ENCODE results near the gene ESCO1.

The ESCO1 gene

DNA sequence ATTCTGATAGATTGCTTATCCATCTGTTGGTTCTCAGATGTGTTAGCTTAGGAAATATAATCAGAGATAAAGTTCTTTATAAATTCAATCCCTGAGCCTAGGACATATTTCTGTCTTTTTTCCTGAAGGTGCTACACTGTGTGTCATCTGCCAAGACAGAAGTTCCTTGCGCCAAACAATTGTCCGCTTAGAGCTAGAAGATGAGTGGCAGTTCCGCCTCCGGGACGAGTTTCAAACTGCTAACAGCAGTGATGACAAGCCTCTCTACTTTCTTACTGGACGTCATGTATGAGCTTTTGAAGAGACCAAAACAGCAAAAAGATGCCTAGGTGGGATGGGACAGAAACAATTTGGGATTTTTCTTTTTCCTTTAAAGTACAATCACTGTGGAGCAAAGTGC is 78.0 kb downstream of the ESCO1 start:
- no peak for TF ChIP-seq ZFX (IDR thresholded peaks at IDR 0.05)
- TF ChIP-seq, protein P1, sequence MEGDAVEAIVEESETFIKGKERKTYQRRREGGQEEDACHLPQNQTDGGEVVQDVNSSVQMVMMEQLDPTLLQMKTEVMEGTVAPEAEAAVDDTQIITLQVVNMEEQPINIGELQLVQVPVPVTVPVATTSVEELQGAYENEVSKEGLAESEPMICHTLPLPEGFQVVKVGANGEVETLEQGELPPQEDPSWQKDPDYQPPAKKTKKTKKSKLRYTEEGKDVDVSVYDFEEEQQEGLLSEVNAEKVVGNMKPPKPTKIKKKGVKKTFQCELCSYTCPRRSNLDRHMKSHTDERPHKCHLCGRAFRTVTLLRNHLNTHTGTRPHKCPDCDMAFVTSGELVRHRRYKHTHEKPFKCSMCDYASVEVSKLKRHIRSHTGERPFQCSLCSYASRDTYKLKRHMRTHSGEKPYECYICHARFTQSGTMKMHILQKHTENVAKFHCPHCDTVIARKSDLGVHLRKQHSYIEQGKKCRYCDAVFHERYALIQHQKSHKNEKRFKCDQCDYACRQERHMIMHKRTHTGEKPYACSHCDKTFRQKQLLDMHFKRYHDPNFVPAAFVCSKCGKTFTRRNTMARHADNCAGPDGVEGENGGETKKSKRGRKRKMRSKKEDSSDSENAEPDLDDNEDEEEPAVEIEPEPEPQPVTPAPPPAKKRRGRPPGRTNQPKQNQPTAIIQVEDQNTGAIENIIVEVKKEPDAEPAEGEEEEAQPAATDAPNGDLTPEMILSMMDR (conservative IDR thresholded peaks at IDR 0.05), result no peak
- H3K27ac ChIP-seq, result no peak overlapping the region

DNA sequence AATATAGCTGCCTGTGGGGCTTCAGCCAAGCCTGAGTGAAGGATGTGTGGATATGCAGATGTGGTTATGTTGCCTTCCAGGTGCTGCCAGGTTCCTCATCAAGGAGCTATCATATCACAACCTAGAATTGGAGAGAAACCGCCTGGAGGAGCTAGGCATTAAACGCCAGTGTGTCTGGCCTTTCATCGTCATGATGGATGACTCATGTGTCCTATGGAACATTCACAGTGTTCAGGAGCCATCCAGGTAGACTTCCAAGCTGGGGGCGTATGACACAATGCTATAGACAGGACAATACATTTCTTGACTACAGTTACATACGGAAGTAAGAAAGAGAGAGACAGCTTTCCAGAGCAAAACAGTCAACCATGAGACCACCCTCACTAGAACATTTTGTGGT is 86.8 kb downstream of the ESCO1 start:
- H3K27ac ChIP-seq, result no peak overlapping the region
- TF ChIP-seq ZFX (IDR thresholded peaks at IDR 0.05), result no peak
- TF ChIP-seq, protein P1 (conservative IDR thresholded peaks at IDR 0.05), result no peak

DNA sequence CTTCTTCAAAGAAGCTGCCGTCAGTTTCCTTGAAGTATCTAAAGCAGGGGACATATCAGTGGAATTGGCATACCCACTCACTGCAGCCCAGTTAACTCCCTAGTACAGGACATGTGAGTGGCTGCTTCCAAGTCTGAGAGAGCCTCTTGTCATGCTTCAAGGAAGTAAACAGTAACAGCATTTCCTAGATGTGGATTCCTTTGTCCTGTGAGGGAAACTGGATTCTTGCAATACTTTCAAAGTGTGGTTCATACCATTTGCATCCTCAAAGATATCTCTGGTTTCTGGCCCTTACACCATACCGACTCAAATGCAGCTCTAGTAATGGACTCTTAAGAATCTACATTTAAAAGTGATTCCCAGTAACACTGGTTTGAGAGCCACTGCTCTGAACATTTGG is 87.2 kb downstream of the ESCO1 start:
- TF ChIP-seq, protein P1 (conservative IDR thresholded peaks at IDR 0.05), result no peak
- TF ChIP-seq ZFX (IDR thresholded peaks at IDR 0.05), result no peak
- no peak overlapping the region for H3K27ac ChIP-seq

DNA sequence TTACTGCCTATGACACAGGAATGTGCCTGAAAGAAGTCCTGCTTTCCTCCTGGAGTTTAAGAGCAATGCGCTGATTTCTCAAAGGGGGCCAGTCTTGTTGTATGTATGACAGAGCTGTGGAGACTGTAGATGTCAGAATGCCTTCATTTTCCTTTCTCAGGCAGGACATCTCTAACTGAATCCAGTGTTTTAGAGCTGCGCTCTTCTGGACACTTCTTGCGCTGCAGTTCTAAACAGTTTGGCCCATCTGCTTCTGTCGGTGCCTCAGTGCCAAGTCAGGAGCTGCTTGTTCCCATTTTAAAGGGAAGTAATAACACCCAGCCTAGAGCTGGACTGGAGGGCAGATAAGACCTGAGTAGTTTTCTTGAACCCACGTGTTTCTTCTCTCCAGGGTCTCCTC is 91.4 kb downstream of the ESCO1 start:
- no peak overlapping the region for H3K27ac ChIP-seq
- no peak for TF ChIP-seq ZFX (IDR thresholded peaks at IDR 0.05)
- TF ChIP-seq, protein P1 (conservative IDR thresholded peaks at IDR 0.05), result no peak; the same call in 1 of the 2 replicates

DNA sequence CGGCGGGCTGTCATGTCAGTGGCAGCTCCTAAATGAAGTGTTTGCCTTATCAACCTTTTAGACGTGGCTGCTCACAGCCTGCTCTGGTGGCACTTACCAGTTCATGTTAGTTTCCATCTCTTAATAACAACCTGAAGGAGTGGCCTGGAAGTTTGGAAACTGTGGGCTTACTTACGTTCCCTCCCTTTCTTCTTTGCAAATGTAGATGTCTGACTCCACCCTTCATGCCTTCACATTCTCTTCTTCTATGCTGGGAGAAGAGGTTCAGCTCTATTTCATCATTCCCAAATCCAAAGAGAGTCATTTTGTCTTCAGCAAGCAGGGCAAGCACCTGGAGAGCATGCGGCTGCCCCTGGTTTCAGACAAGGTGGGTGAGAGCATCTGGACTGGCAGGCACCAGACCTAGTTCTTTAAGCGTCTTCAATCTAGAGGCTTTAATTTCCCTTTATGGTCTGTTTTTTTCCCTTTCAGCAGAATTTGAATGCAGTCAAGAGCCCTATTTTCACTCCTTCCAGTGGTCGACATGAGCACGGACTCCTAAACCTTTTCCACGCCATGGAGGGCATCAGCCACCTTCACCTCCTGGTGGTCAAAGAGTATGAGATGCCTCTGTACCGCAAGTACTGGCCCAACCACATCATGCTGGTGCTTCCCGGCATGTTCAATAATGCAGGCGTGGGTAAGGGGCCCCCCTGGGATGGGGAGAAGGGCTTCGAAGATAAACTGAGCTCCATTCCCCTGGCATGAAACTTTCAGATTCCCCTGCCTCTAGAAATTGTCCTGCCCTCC is 92.4 kb downstream of the ESCO1 start:
- TF ChIP-seq ZFX (IDR thresholded peaks at IDR 0.05), result no peak
- TF ChIP-seq, protein P1 (conservative IDR thresholded peaks at IDR 0.05), result no peak
- H3K27ac ChIP-seq, result no peak overlapping the region

DNA sequence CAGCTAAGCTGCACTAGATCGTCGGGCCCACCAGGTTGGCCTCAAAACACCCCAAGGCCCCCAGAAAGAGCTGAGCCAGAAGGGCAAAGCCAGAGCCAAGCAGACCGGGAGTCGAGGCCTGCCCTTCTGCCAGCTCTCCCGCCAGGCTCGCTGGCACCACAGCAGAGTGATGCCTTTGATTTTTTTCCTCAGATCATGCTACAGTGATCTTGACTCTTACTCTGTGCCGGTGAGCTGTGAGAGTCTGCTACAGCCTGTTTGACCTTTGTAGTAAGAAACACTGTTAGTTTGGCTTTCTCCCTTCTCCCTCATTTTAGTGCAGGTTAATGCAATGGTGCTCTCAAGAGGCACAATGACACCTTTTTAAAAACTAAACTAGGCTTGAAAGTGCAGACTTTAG is 97.8 kb downstream of the ESCO1 start:
- H3K27ac ChIP-seq, result no peak overlapping the region
- TF ChIP-seq, protein P1 (conservative IDR thresholded peaks at IDR 0.05), result no peak
- no peak for TF ChIP-seq ZFX (IDR thresholded peaks at IDR 0.05)

DNA sequence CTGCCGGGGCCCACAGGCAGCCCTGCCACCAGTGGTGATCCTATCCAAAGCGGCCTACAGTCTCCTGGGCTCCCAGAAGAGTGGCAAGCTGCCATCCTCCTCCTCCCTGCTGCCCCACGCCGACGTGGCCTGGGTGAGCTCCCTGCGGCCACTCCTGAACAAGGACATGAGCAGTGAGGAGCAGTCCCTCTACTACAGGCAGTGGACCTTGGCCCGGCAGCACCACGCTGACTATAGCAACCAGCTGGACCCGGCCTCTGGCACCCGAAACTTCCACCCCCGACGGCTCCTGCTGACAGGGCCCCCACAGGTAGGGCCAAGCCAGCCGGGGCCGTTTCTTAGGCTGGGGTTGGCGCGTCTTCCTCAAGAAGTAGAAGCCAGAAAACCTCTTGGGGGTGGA is 100.5 kb downstream of the ESCO1 start:
- TF ChIP-seq, protein P1 (conservative IDR thresholded peaks at IDR 0.05), result no peak
- no peak for TF ChIP-seq ZFX (IDR thresholded peaks at IDR 0.05)

More for the DNA sequence above, 100.5 kb downstream of the ESCO1 start:
- H3K27ac ChIP-seq, result no peak overlapping the region

Data from C4-2B (cell line).